Iris pigment epithelial cell (primary cell): ENCODE measurements around the gene NHLH2.

Source experiments
- DNase-seq: peaks from one replicate; pipeline ENCODE4 v3.0.0-alpha.2; 2011; ENCODE audit warnings: low read depth

Gene NHLH2

DNA sequence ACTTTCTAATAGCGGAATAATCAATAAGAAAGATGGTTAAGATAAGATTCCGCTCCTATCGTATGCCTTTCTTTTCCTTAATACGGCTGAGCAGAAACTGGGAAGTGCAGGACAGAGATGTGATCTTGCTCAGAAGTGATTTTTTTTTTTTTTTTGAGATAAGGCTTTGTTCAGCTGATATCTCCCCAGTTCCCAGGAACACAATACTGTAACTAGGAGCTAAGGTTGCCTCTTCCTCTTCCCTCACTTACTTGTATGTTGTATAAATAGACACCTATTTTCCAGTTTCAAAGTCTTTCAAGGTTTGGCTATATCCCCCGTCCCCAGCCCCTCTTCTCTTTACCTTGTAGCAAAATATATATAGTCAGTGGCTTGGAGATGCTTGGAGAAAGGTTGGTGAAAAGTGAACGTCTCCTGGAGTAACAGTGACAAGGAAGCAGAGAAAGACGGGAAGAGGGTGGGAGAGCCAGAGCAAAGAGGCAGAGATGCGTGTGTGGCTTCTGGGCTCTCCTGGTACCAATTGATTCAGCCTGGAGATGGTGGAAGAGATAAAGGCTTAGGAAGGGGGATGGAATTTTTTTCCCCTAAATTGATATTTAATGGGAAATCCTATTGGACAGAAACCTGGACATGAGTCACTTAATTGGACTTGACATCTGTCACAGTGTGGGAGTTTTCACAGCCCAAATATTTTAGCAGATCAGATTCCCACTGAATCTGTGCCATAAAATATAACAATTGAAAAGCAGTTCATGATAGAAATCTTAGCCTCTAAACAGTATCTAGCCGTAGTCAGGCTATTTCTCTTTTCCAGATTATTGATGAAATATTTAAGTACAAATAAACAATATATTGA, at the start of gene NHLH2:
Gene NHLH2, minus strand, starts transcription at position 522 of the 856 bp plus-strand sequence. CDS start 2,754 bp downstream, outside the sequence.
- DNase-seq = no peak

DNA sequence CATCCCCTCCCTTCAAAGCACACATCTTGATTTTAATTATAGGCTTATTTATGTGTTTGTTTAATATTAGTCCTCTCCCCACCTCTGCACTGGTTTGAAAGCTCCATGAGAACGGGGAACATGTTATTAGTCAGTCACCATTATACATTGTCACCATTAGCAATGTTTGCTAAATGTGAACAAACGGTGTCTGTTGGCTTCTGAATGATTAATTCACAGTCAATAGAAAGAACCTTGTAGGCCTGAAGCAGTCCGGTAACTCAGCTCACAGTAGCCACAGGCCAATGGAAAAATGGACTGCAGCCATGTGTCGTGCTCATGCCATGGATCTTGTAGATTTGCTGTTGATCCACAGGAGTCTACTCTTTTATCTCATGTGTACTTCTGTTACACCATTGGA, 49.7 kb upstream of the NHLH2 start:
- no peak for DNase-seq

DNA sequence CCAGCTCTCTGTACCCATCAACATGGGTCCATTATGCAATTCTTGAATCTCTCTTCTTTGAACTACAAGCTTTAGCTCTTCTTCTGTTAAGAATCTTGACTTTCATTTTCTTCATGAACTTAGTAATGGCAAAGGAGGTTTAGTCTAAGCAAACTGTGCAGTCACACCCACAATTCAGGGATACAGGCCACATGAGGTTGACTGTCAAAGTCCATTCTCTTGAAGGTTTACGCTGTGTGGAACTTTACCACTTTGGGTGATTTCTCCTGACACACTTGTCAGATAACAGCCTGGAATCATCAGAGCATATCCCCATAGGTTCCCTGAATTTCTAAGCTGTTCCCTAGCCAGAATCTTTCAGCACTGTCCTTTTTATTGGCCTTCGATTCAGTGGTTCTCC, 48.0 kb upstream of the NHLH2 start:
- DNase-seq = no peak

DNA sequence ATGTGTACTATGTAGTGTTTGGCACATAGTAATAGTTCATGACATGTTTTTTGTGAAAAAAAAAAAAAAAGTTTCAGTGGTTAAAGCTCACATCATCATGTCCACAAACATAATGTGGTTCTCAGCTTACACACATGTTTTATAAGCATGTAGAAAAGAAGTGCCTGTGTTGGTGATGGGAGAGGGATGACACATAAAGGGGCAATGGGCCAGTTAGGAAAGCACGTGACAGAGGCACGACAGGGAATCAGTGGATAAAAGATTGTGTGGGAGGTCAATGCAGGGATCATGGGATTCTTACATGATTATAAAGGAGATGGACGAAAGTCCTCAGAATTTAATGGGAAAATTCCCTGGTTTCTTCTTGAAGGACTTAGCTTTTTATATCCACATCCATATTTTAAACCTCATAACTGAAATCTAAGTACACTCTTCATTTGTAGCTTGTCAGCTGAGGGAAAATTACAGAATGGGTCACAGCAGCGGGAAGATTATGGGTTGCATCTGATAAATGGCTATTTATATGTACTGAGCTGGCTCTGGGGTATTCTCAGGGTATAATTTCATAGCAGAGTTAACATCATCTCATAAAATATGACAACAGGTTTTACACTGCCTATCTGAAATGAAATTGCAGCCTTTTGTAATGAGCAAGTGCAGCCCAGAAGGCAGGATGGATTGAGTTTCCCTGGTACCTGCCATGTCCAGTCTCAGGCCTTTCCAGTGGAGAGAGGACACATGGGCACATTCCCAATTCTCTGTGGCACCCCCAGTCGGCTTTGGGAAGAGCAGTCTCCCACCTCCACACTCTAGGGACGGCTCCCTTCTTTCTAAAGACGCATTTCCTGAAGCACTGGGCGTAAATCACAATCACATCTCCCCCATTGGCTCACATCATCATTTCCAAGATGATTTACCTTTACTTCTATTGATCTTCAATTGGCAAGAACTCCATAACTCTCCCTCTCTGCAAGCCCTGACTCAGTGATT, 42.3 kb upstream of the NHLH2 start:
- no peak for DNase-seq

DNA sequence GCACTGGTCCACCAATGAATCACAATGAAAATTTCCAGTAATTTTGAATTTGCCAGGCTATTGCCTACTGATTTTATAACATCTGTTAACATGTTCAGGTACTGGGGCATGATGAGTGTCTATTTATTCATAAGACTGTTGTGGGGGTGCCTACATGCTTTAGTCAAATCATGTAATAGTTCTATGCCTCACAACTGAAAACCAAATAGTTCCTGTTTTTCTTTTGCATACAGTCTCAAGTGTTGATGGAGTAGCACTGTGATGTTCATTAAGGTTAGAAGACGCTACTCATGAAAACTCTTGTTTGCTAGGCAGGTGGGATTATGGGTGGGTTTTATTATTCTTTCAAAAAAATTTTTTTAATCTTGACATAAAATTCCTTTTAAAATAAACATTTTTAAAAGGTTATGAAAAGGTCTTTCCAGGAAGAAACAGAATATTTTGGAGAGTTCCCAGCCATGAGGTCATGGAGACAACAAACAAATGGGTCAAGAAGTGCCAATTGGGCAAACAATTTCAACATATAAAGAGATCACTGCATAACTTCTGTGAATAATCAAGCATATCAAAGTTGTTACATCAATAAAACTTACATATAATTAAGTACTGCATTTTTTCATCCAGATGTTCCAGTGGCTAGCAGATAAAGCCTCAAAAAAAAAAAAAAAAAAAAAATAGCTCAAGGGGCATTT, 40.2 kb upstream of the NHLH2 start:
- no peak for DNase-seq

DNA sequence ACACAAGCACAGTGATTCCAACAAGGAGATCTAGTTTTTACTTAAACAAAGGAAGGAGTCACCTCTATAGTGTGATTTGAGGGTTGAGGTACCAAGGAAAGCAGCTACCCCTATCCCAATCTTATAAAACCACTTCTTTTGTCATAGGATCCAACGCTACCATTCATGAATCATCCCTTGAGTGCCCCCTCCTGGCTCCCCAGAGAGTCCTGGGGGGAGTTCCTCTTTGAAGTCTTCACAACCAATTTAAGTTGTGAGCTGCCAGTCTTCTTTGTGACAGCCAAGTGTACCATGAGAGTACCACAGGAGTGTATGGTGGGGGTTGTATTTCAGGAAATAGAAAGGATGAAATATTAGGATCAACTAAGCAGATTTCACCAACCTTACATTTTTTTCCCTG, 39.1 kb upstream of the NHLH2 start:
- no peak for DNase-seq

DNA sequence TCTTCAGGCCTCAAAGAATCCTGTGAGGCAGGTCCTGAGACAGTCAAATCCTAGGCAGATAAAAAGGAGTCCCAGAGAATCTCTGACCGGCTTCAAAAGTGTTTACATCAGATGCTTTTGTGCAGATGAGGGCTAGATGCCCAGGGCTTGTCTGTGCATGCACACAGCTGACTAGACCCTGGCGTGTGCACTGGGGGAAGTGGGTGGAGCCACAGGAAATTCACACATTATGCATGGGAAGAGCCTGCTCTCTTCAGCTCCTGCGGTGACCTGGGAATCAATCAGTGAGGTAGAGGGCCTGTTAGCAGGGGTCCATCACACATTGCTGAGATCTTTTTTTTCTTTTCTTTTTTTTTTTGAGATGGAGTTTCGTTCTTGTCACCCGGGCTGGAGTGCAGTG, 36.6 kb upstream of the NHLH2 start:
- DNase-seq = peak; percentile 8

DNA sequence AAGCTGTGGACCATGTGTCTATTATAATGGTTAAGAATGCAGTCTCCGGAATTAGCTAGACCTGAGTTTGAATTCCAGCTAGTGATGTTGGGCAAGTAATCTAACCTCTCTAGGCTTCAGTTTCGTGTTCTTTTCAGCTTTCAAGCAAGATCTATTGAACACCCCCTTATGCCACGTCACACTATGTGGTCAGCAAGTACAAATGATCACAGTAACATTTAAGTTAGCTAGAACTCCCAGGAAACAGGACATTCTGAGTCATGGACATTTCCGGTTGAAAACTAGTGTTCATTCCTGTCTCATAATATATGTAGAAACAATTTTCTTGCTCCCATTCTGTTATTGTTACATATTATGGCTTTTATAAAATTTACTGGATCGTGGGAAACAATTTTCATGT, 34.0 kb upstream of the NHLH2 start:
- DNase-seq = peak; percentile 85

DNA sequence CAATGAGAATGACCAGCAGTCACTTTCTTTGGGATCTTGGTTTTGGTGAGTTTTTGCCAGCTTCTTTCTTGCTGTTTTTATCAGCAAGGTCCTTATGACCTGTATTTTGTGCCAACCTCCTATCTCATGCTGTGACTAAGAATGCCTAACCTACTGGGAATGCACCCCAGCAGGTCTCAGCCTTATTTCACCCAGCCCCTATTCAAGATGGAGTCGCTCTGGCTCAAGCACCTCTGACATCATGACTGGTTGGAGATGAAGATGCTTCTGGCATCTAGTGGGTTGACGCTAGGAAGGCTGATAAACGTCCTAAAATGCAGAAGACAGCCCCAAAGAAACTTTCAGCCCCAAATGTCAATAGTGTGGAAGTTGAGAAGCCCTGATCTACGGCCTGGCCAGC, 33.6 kb upstream of the NHLH2 start:
- DNase-seq = no peak

DNA sequence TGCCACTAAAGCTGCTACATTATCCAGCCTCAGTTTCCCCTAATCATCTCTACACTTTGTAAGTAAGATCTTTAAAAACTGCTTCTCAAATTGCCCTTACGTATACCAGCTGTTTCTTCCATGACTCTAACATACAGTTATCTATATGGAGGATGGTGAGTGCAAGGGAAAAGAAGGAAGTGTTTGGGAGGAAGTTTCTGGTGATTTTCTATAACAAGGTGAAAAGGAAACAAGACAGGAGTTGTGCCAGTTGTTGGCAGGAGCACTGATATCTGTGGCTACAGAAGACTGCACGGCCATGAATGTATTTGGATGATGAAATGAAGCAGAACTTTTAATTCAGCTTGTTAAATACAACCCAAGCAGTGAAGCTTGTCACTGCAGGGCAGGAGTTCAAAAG, 32.3 kb upstream of the NHLH2 start:
- no peak for DNase-seq

DNA sequence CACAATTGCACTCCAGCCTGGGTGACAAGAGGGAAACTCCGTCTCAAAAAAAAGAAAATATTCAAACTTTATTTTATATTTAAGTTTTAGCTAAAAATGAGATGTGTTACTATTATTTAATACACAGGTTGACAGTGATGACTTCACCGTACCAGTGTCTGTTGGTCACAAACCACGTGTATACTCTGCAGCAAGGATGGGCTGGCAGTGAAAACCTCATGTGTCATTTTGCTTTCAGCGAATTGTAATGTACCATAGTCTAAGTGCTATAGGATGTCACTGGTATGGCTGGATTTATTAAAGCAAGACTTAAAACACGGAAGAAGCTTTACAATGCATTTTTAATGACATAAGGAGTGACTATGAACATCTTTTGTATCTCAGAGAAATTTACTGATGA, 28.1 kb upstream of the NHLH2 start:
- no peak for DNase-seq

DNA sequence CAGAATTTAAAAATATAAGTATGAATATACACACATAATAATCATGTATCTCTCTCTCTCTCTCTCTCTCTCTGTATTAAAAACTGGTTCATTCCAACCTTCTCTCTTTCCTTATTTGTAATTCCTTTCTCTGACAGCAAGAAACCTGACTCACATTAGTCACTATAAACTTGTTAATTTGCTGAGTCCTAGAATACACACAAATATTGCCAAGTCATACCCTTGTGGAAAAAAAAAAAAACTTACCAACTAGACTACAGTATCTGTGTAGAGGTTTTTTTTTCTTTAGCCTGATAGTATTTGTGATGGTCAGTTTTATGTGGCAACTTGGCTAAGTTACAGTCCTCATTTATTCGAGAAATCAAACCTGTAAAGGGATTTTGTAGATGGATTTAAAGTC, 26.3 kb upstream of the NHLH2 start:
- peak; percentile 1 for DNase-seq

DNA sequence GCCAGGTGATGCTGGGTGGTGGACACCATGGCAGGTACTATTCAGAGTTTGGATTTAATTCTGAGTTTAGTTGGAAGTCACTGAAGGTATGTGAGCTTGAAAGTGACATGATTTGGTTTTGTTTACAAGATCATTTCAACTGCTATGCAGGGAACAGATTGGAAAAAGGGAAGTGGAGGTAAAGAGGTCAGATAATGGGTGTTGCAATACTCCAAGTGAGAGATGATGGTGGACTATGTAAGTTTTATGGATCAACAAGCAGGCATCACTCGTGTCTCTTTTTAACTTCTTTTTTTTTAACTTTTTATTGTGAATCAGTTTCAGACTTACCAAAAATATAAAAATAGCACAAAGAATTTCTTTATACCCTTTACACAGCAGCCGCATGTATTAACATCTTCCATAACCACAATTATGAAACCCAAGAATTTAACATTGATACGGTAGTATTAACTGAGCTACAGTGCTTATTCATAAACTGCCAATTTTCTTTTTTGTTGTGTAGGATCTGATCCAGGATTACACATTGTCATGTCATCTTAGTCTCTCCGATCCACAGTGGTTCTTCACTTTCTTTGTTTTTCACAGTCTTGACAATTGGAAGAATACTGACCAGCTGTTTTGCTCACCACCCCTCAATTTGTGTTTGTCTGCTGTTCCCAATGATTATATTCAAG, 24.9 kb upstream of the NHLH2 start:
- no peak for DNase-seq

DNA sequence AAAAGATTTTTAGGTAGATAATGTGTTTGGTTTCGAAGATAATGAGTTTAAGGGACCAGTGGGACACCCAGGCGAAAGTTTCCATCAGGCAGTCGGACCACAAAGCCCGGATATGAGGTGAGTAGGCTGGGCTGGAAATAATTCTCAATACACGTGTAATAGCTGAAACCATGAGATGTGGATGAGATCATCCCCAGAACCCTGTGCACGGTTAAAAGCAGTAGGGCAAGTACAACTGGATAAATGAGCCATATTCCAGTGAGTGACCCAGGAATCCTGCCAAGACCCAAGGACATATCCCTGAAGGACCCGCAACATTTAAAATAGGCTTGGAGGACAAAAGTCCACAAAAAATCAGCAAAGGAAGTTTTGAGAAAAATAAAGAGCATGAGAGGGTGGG, 21.5 kb upstream of the NHLH2 start:
- no peak for DNase-seq

DNA sequence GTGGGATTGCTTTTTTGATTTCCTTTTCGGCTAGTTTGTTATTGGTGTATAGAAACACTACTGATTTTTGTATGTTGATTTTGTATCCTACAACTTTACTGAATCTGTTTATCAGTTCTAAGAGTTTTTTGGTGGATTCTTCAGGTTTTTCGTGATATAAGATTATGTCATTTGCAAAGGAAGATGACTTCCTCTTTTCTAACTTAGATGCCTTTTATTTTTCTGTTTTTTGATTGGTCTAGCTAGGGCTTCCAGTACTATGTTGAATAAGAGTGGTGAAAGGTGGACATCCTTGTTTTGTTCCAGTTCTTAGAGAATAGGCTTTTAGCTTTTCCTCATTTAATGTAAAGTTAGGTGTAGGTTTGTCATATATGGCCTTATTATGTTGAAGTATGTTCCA, 13.1 kb upstream of the NHLH2 start:
- DNase-seq = no peak

DNA sequence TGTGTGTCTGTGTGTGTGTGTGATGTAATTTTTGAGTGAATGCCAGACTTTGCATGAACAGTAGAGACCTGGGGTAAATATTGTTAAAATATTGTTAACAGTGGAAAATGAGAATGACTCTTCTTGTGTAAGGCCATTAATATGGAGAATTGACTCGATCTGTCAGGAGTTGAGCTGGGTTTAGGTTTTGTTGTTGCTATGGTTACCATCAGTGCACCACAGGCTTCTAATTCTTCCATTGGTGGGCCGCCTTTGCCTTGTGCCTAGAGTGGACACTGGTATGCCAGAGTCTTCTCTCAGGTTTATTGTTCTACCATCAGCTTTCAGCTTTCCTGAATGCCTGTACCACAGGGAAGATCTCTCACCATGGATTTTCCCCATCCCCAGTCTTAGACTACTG, 10.0 kb upstream of the NHLH2 start:
- DNase-seq = no peak

DNA sequence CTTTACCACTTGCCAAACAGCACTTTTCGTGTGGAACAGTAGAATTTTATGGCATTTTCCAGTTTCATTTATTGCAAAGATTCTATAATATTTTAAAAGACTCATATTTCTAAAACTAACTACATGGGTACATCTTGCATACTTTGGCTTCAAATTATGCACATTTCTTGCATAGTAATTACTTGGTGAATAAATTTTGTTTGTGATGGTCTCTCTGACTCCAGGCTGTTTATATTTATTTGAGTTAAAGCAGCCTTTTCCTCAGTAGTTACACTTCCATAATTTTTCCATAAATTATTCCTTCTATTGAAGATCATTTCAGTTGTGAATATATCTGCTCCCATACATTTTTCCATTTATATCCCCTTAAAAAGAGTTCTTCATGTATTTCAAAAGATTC, 6.9 kb upstream of the NHLH2 start:
- no peak for DNase-seq

DNA sequence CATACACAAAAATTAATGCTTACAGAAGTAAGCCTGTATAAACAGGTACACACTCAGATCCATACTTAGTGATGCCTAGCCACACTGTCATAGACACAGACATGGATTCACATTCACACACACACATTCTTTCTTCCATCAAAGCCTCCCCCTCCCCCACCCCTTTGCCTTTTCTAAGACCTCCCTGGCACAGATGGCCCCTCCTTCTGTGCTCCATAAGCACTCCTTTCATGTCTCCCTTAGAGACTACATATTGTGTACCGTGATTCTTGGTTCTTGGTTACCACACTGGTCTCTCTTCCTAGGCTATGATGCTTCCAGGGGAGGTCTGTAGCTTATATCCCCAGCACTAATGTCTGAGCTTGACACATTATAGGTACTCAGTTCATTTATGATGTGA, 2.0 kb upstream of the NHLH2 start:
- no peak for DNase-seq

DNA sequence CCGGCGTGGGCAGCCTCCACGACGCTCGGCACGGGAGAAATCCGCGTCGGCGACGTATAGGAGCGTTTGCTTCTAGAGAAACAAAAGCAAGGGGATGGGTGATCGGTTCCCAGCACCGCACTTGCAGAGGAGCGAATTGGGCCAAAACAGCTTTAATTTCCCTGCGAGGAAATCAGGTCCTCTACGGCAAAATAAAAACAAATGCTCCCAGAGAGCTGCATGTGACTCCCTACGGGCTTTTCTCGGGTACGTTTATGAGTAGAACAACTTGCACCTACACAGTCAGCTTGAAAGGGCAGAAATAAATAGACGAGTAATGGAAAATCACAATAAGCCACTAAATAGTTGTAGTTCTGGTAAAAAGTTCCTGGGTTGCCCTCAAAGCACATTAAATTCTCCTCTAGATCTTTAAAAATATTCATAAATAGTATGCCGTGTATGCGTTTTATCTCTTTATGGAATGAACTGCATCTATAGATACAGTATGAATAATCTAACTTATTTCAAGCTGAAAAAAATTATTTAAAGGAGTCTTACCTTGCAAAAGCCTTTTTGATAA, 1.2 kb downstream of the NHLH2 start:
- no peak for DNase-seq

DNA sequence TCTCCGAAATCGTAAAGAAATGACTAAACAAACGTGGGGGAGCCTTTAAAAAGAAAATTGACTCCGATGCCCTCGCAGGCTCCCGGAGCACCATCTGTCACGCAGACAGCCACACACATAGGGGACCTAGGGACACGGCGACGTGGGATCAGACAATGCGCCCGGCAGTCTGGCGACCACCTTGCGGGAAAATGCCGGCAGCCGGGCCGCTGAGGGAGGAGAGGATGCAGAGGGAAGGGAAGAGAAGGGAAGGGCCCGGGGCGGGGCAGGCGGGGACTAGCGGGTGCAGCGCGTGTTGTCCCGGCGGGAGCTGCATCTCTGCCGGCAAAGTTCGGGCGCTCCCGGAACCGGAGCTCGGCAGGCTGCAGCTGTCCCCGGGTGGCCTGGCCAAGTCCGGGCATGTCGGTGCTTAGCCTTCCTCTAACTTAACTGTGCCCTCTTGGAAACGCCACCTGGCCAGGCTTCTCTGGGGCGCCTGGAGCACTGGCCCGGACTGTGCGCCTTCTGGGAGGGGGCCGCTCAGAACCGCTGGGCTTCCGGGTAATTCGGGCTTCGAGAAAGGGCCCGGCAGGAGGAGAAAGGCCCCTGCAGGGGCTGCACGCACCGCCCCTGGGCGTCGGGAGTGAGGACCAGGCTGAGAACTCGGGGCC, 1.8 kb downstream of the NHLH2 start:
- no peak for DNase-seq

DNA sequence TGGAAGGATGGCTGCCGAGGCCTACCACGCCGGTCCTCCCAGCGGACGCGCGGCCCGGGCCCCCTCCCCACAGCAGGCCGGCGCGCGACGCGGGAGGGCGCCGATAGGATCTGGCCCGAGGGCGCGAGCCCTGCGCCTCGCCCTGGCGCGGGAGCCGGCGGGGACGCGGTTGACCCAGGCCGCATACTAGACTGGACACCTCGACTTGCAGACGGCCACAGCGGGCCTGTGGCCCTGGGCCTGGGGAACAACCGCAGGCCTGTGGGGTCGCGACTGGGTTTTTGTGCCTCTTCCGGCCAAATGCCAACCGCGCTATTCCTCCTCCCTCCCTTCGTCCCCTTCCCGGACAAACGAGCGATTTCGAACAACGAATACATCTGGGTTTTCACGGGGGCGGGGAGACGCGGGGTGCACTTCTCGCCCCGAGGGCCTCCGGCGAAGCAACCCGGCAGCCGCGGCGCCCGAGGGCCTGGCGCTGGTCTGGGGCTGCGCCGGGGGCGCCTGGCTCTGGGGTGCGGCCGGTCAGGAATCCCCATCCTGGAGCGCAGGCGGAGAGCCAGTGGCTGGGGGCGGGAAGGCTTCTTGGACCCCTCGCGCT, 2.4 kb downstream of the NHLH2 start:
- DNase-seq = no peak
